GM18526 (cell line): ENCODE measurements around the gene OOSP2.

Source experiments
- POLR2A ChIP-seq: IDR thresholded peaks from 3 replicates; pipeline ENCODE4 v1.6.1; 2011; ENCODE audit not compliant: insufficient read length; ENCODE audit errors: extremely low read depth

The OOSP2 gene

GRCh38 chr11:60040109-60040508 lies at the start of gene OOSP2:
OOSP2 (plus strand) TSS chr11:60040409; CDS start chr11:60040460, 51 bp downstream.
- no peak for TF ChIP-seq POLR2A

- TF ChIP-seq POLR2A = no peak
These were observed 49.8 kb upstream of the OOSP2 start for GRCh38 chr11:59990421-59990820.

GRCh38 chr11:59992425-59992824 lies 47.8 kb upstream of the OOSP2 start:
- TF ChIP-seq POLR2A = no peak

- no peak for TF ChIP-seq POLR2A
These were observed 42.4 kb upstream of the OOSP2 start for GRCh38 chr11:59997800-59998199.

GRCh38 chr11:59999691-60000090 lies 40.5 kb upstream of the OOSP2 start:
- no peak for TF ChIP-seq POLR2A

- no peak for TF ChIP-seq POLR2A
These were observed 36.5 kb upstream of the OOSP2 start for GRCh38 chr11:60003729-60004128.

GRCh38 chr11:60005360-60005759 lies 34.8 kb upstream of the OOSP2 start:
- no peak for TF ChIP-seq POLR2A

GRCh38 chr11:60016881-60017280 lies 23.3 kb upstream of the OOSP2 start, which contains the start of gene OOSP4B:
OOSP4B (plus strand) TSS chr11:60017181.
- TF ChIP-seq POLR2A = no peak

- TF ChIP-seq POLR2A = no peak
These were observed 22.2 kb upstream of the OOSP2 start for GRCh38 chr11:60018058-60018457.

- TF ChIP-seq POLR2A = no peak
These were observed 11.1 kb upstream of the OOSP2 start for GRCh38 chr11:60029015-60029632.

- no peak for TF ChIP-seq POLR2A
These were observed 16.2 kb downstream of the OOSP2 start, which contains the start of gene MS4A3 for GRCh38 chr11:60056349-60056969. MS4A3 (plus strand) TSS chr11:60056665; CDS start chr11:60061161, 4,496 bp downstream.

- TF ChIP-seq POLR2A = no peak
These were observed 18.8 kb downstream of the OOSP2 start for GRCh38 chr11:60059052-60059451.

- no peak for TF ChIP-seq POLR2A
These were observed 19.5 kb downstream of the OOSP2 start for GRCh38 chr11:60059521-60060240.

GRCh38 chr11:60064111-60064510 lies 23.9 kb downstream of the OOSP2 start:
- no peak for TF ChIP-seq POLR2A

GRCh38 chr11:60065801-60066200 lies 25.6 kb downstream of the OOSP2 start:
- TF ChIP-seq POLR2A = no peak

GRCh38 chr11:60069450-60069849 lies 29.2 kb downstream of the OOSP2 start:
- no peak for TF ChIP-seq POLR2A
